ENCODE measurements around the gene TTLL10.

TTLL10 gene

DNA sequence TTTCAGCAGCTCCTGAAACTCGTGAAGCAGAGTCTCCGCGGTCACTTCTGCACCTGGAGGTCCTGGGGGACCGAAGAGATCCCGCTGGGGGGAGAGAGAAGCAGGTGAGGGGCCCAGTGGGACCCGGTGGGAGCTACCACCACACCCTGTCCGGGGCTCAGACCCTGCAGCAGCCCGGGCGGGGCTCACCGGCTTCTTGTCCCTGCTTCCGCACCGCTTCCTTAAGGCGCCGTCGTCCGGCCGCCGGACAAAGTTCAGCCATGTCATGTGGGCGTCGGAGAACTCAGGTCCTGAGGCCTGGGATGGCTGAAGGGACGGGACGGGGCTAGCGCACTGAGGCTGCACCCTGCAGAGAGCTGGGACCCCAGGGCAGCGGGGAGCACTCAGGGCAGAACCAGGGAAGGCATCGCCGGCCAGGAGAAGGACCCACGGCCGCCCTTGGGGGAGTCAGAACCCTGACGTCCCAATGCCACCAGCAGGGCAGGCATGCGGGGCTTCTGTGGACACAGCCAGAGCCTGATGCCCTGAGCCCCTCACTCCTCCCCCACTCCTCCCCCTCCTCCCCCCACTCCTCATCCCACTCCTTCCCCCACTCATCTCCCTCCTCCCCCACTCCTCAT lies 70.6 kb downstream of the TTLL10 start:
- no peak for DNase-seq (ENCODE audit: insufficient read length, low spot score)
- TF ChIP-seq POLR2AphosphoS5 (IDR thresholded peaks at IDR 0.05; ENCODE audit: low read depth, low read length) = no peak
- TF ChIP-seq SPI1 (IDR thresholded peaks at IDR 0.05; ENCODE audit: low read depth, low read length) = no peak
- no peak for TF ChIP-seq POLR2A (IDR thresholded peaks at IDR 0.05; ENCODE audit: low read depth, low read length)
- TF ChIP-seq POU2F2 (IDR thresholded peaks at IDR 0.05; ENCODE audit: low read depth, low read length) = no peak
- TF ChIP-seq TAF1 (IDR thresholded peaks at IDR 0.05; ENCODE audit: low read depth, low read length) = no peak
- TF ChIP-seq PAX5 (IDR thresholded peaks at IDR 0.05; ENCODE audit: insufficient read depth, low read length, severe bottlenecking) = no peak
- no peak for FAIRE-seq

- FAIRE-seq = no peak
- DNase-seq (ENCODE audit: insufficient read length, low spot score) = no peak
- TF ChIP-seq TAF1 (IDR thresholded peaks at IDR 0.05; ENCODE audit: low read depth, low read length) (no peak), POLR2AphosphoS5 (IDR thresholded peaks at IDR 0.05; ENCODE audit: low read depth, low read length) (no peak), PAX5 (IDR thresholded peaks at IDR 0.05; ENCODE audit: insufficient read depth, low read length, severe bottlenecking) (no peak)
Measured at GRCh38 chr1:1245178-1245816, 71.6 kb downstream of the TTLL10 start.

GRCh38 chr1:1245817-1246576 lies 72.3 kb downstream of the TTLL10 start:
- no peak for TF ChIP-seq POU2F2 (IDR thresholded peaks at IDR 0.05; ENCODE audit: low read depth, low read length)
- TF ChIP-seq PAX5 (IDR thresholded peaks at IDR 0.05; ENCODE audit: insufficient read depth, low read length, severe bottlenecking) = no peak
- no peak for TF ChIP-seq POLR2A (IDR thresholded peaks at IDR 0.05; ENCODE audit: low read depth, low read length)
- TF ChIP-seq TAF1 (IDR thresholded peaks at IDR 0.05; ENCODE audit: low read depth, low read length) = no peak
- TF ChIP-seq POLR2AphosphoS5 (IDR thresholded peaks at IDR 0.05; ENCODE audit: low read depth, low read length) = no peak
- TF ChIP-seq SPI1 (IDR thresholded peaks at IDR 0.05; ENCODE audit: low read depth, low read length) = no peak
- FAIRE-seq (no peak), DNase-seq (ENCODE audit: insufficient read length, low spot score) (no peak)

DNA sequence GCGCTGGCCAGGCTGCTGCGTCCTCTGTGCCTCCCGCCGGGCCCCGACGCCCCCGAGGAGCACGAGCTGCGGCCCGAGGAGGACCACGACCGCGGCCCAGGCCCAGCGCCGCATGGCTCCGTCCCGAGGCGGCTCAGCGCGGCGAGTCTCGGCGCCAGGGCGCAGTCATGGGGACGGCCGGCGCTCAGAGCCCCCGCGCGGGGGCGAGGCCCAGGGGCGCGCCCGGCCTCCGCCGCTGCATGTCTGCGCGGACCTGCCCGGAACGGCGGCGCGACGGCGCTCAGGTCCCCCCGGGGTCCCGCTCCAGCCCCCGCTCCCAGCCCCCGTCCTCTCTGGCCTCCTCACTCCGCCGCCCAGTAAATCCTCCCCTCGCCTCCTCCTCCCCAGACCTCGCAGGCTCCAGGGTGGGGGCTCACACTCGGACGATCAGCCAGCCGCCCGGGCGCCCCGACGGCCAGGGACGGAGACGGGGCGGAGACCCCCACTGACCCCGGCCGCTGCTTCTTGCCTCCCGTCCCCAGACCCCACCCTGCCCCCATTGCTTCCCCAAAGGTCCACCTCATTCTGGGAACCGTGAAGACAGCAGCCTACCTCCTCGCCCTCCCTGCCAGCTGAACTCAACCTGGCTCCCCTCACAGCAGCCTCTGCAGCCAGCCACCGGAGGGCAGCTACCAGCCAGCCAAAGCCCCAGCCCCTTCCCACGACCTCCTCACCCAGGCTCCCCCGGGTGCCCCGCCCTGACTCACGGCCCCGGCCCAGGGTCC lies 73.1 kb downstream of the TTLL10 start, which contains the start of gene C1QTNF12:
Gene C1QTNF12, minus strand, starts transcription at position 146 of the 764 bp plus-strand sequence. Its CDS starts 32 bp downstream, at position 114.
- TF ChIP-seq SPI1 (IDR thresholded peaks at IDR 0.05; ENCODE audit: low read depth, low read length) = no peak
- FAIRE-seq (no peak), DNase-seq (ENCODE audit: insufficient read length, low spot score) (no peak)

- DNase-seq (ENCODE audit: insufficient read length, low spot score) (no peak), FAIRE-seq (no peak)
- no peak for TF ChIP-seq SPI1 (IDR thresholded peaks at IDR 0.05; ENCODE audit: low read depth, low read length)
- no peak for TF ChIP-seq TAF1 (IDR thresholded peaks at IDR 0.05; ENCODE audit: low read depth, low read length)
- TF ChIP-seq POLR2AphosphoS5 (IDR thresholded peaks at IDR 0.05; ENCODE audit: low read depth, low read length) = no peak
- TF ChIP-seq PAX5 (IDR thresholded peaks at IDR 0.05; ENCODE audit: insufficient read depth, low read length, severe bottlenecking) = no peak
- TF ChIP-seq POLR2A (IDR thresholded peaks at IDR 0.05; ENCODE audit: low read depth, low read length) = no peak
Measured at GRCh38 chr1:1247341-1247913, 73.7 kb downstream of the TTLL10 start.
